HepG2 (cell line): ENCODE results near the gene TAS2R60. TPM values are rescaled to one million over a fixed set of nuclear protein-coding genes. Genes with fewer than 3 reads are reported as not detected.

Source experiments
- ATAC-seq: fragments of 200-7000 bp; cut with Tn5 transposase; 3 replicates; pipeline ENCODE4 v1.9.1; 2020; ENCODE audit warnings: mild to moderate bottlenecking, moderate library complexity
- BruUV-seq: library from RNA; stranded (reverse); fragments of 400-500 nt; replicated peaks from 2 replicates; lab custom pipeline; 2021; lab: Mats Ljungman, UMichigan
- CTCF ChIA-PET: fragments of 300-600 bp; formaldehyde crosslinking; extraction: SDS; loops from one replicate; lab custom pipeline; 2021; ENCODE audit warnings: low total read pairs, inconsistent platforms, low intra/inter-chr PET ratio; lab: Yijun Ruan, JAX
- POLR2A ChIA-PET: fragments of 350-600 bp; sonication (Branson Sonifier 250); formaldehyde crosslinking; loops from one replicate; lab custom pipeline; 2020; ENCODE audit warnings: antibody characterized with exemption, inconsistent platforms; lab: Yijun Ruan, JAX
- DNase-seq: peaks from one replicate; pipeline ENCODE4 v3.0.0-alpha.2; 2015; ENCODE audit warnings: low spot score
- FAIRE-seq: peaks from 3 replicates; lab custom pipeline; 2011; peaks lifted over from hg19 to GRCh38; lab: Jason Lieb, UNC
- H2AFZ ChIP-seq: one replicate; pipeline ENCODE4 v1.6.1; 2011; ENCODE audit warnings: low read length, inconsistent platforms
- H3K27ac ChIP-seq: fragments of 300-600 bp; 3 replicates; pipeline ENCODE4 v1.8.0; 2011; ENCODE audit warnings: mixed run types, mild to moderate bottlenecking, mixed read lengths, low read length, inconsistent platforms; ENCODE audit not compliant: insufficient read depth; ENCODE audit errors: extremely low read length
- H3K27me3 ChIP-seq, 2 experiments: fragments of 200-600 bp in 1 of 2; 2 replicates in 1 of 2; 3 replicates in 1 of 2; pipeline versions ENCODE4 v1.6.0 to v1.8.0; 2011; ENCODE audit warnings: low read length in 2 of 2, mild to moderate bottlenecking in 2 of 2, moderate library complexity in 2 of 2, inconsistent platforms in 1 of 2; ENCODE audit not compliant: insufficient read depth in 2 of 2, control insufficient read depth in 1 of 2
- H3K36me3 ChIP-seq, 2 experiments: fragments of 200-600 bp in 1 of 2; replicated peaks in 1 of 2; 2 replicates in 1 of 2; 3 replicates in 1 of 2; pipeline versions ENCODE4 v1.5.1 to v1.8.0; 2011; ENCODE audit warnings: low read length in 2 of 2, inconsistent platforms in 1 of 2; ENCODE audit not compliant: insufficient read depth in 2 of 2, control insufficient read depth in 1 of 2
- H3K4me1 ChIP-seq: 2 replicates; pipeline ENCODE4 v1.5.1; 2012; ENCODE audit warnings: low read length, inconsistent platforms; ENCODE audit not compliant: insufficient read depth
- H3K4me2 ChIP-seq: 2 replicates; pipeline ENCODE4 v1.6.0; 2011; ENCODE audit warnings: low read depth, low read length, inconsistent platforms
- H3K4me3 ChIP-seq, 3 experiments: fragments of 200-600 bp in 1 of 3; sonication (generic), shearing (Covaris generic) in 1 of 3; replicated peaks in 1 of 3; 2 replicates each; pipeline ENCODE4 v1.5.1; 2011 to 2016; ENCODE audit warnings: low read length in 3 of 3, inconsistent platforms in 2 of 3, low read depth in 2 of 3, mild to moderate bottlenecking in 2 of 3, control low read depth in 1 of 3, mixed read lengths in 1 of 3; ENCODE audit not compliant: insufficient read depth in 1 of 3
- H3K79me2 ChIP-seq: one replicate; pipeline ENCODE4 v1.6.1; 2011; ENCODE audit warnings: low read length, inconsistent platforms; ENCODE audit not compliant: insufficient read depth
- H3K9ac ChIP-seq: 2 replicates; pipeline ENCODE4 v1.6.0; 2011; ENCODE audit warnings: mild to moderate bottlenecking, low read depth, low read length, inconsistent platforms; ENCODE audit not compliant: insufficient read depth
- H3K9me3 ChIP-seq: 2 replicates; pipeline ENCODE4 v1.5.1; 2012; ENCODE audit warnings: mild to moderate bottlenecking, low read length
- H4K20me1 ChIP-seq: 2 replicates; pipeline ENCODE4 v1.6.0; 2011; ENCODE audit warnings: inconsistent platforms, mild to moderate bottlenecking, low read length, moderate library complexity; ENCODE audit not compliant: insufficient read depth
- ATF4 ChIP-seq, 2 experiments: fragments of 450-650 bp in 1 of 2; sonication (generic) in 1 of 2; formaldehyde crosslinking; IDR thresholded peaks; 2 replicates each; pipeline versions ENCODE4 v1.5.0 to v1.8.0; 2020 to 2022; ENCODE audit warnings: mild to moderate bottlenecking in 1 of 2, missing genetic modification reagents in 1 of 2
- ATF5 ChIP-seq: sonication (generic); formaldehyde crosslinking; IDR thresholded peaks from 2 replicates; pipeline ENCODE4 v1.4.0; 2020; ENCODE audit warnings: mild to moderate bottlenecking, low read depth, missing genetic modification reagents
- GTF3A ChIP-seq: sonication (generic); formaldehyde crosslinking; conservative IDR thresholded peaks from 2 replicates; pipeline ENCODE4 v1.4.0; 2020; ENCODE audit warnings: mild to moderate bottlenecking, missing genetic modification reagents
- IKZF4 ChIP-seq: sonication (generic); formaldehyde crosslinking; IDR thresholded peaks from 2 replicates; pipeline ENCODE4 v1.5.1; 2020; ENCODE audit warnings: borderline replicate concordance, mild to moderate bottlenecking, low read depth, missing genetic modification reagents; ENCODE audit errors: not compliant biosample characterization
- KLF6 ChIP-seq: IDR thresholded peaks from 2 replicates; pipeline ENCODE4 v1.8.0; 2016; ENCODE audit warnings: missing biosample characterization, missing genetic modification reagents
- NR3C1 ChIP-seq: sonication (generic); formaldehyde crosslinking; IDR thresholded peaks from 2 replicates; pipeline ENCODE4 v1.4.0; 2020; ENCODE audit warnings: missing genetic modification reagents
- SNAPC2 ChIP-seq: sonication (generic); formaldehyde crosslinking; IDR thresholded peaks from 2 replicates; pipeline ENCODE4 v1.8.1; 2022; ENCODE audit warnings: mild to moderate bottlenecking, missing genetic modification reagents
- ZNF44 ChIP-seq: sonication (generic); formaldehyde crosslinking; IDR thresholded peaks from 2 replicates; pipeline ENCODE4 v1.5.1; 2020; ENCODE audit warnings: mild to moderate bottlenecking, missing genetic modification reagents
- ZNF468 ChIP-seq: sonication (generic); formaldehyde crosslinking; IDR thresholded peaks from 2 replicates; pipeline ENCODE4 v1.8.0; 2022; ENCODE audit warnings: mild to moderate bottlenecking, moderate library complexity, missing genetic modification reagents
- in situ Hi-C: cut with HindIII; loops from 2 replicates; pipeline ENCODE4 v1.10.0; 2017; ENCODE audit warnings: low pct_unique_long_range_greater_than_20kb; ENCODE audit not compliant: extremely low pct_ligation_motif_present
- intact Hi-C: fragments of 100-400 bp; cut with micrococcal nuclease; formaldehyde crosslinking; loops from one replicate; pipeline ENCODE4 v1.10.0; 2022; ENCODE audit not compliant: unreplicated experiment
- polyA plus RNA-seq, 8 experiments: library from polyadenylated mRNA; depleted of rRNA in 3 of 8; stranded (reverse) in 7 of 8; unstranded in 1 of 8; fragments of >200 nt; fragmentation: Illumina TruSeq in 4 of 8; extraction: Trizol in 4 of 8; gene quantifications; 2 replicates each; pipeline versions ENCODE4 v1.2.1 to v1.2.3, GENCODE V29; 2011 to 2016; ENCODE audit warnings: low read depth in 4 of 8, missing spikeins in 1 of 8, mixed read lengths in 1 of 8; ENCODE audit not compliant: insufficient read depth in 1 of 8
- total RNA-seq, 5 experiments: library from RNA; depleted of rRNA; stranded (reverse); fragments of >200 nt; fragmentation: Illumina TruSeq; extraction: Trizol; gene quantifications; 2 replicates each; pipeline ENCODE4 v1.2.3, GENCODE V29; 2016; ENCODE audit warnings: low read depth in 1 of 5

TAS2R60 gene
- total and polyA plus RNA-seq, 2 of the 13 experiments (the other 11 are each of a cell fraction or from before 2014, with no cell fraction given): not detected

GRCh38 chr7:143484119-143484518, 40.9 kb downstream of the TAS2R60 start (continued):
- TF ChIP-seq ATF4 (CRISPR knock-in tag; IDR thresholded peaks at IDR 0.05): no peak
- TF ChIP-seq KLF6 (CRISPR knock-in tag): no peak
- TF ChIP-seq GTF3A (CRISPR knock-in tag): no peak

- Histone ChIP-seq H3K4me1 (no peaks in the 10 kb centered on the region), H3K27ac (no peak overlapping the region), H3K36me3 (no peaks in the 10 kb centered on the region), H3K9ac (no peak overlapping the region), H4K20me1 (no peaks in the 10 kb centered on the region), H2AFZ (no peak overlapping the region), H3K79me2 (no peaks in the 10 kb centered on the region), H3K27me3 (no peaks in the 10 kb centered on the region), H3K4me2 (no peak overlapping the region), H3K9me3 (no peaks in the 10 kb centered on the region), H3K4me3 (no peak overlapping the region)
- in situ Hi-C loops (no loop called here), intact Hi-C loops (no loop called here)
- ATAC-seq (no peak), FAIRE-seq (no peak), DNase-seq (no peak)
- BruUV-seq: no TSS peak
- ChIA-PET POLR2A (no interaction called here), CTCF (no interaction called here)
- TF ChIP-seq ATF5 (no peak), ZNF44 (CRISPR knock-in tag) (no peak), ZNF468 (CRISPR knock-in tag) (no peak), NR3C1 (no peak), SNAPC2 (CRISPR knock-in tag) (no peak), IKZF4 (no peak)
These were observed 41.8 kb downstream of the TAS2R60 start for GRCh38 chr7:143485094-143485493.
